Fibroblast of lung (primary cell): Measurements from ENCODE around the gene CACUL1. TPM values are rescaled to one million over a fixed set of nuclear protein-coding genes. Genes with fewer than 3 reads are reported as not detected.

Experiments used
- DNase-seq, 2 donors: peaks; one replicate each; pipeline versions ENCODE4 v3.0.0 to v3.0.0-alpha.2; 2010; ENCODE audit warnings: low read depth in 2 of 2
- H2AFZ ChIP-seq: 2 replicates; pipeline ENCODE4 v1.5.1; 2012; ENCODE audit warnings: low read length, control low read depth, inconsistent platforms
- H3K27ac ChIP-seq: 2 replicates; pipeline ENCODE4 v1.5.1; 2011; ENCODE audit warnings: low read length, control low read depth; ENCODE audit not compliant: insufficient read depth
- H3K27me3 ChIP-seq: 2 replicates; pipeline ENCODE4 v1.5.1; 2011; ENCODE audit warnings: mild to moderate bottlenecking, low read length; ENCODE audit not compliant: control insufficient read depth, insufficient read depth
- H3K36me3 ChIP-seq: 2 replicates; pipeline ENCODE4 v1.5.1; 2011; ENCODE audit warnings: low read length; ENCODE audit not compliant: control insufficient read depth, insufficient read depth
- H3K4me1 ChIP-seq: 2 replicates; pipeline ENCODE4 v1.5.1; 2011; ENCODE audit warnings: low read length; ENCODE audit not compliant: control insufficient read depth, insufficient read depth; ENCODE audit errors: extremely low read depth
- H3K4me2 ChIP-seq: 2 replicates; pipeline ENCODE4 v1.5.1; 2011; ENCODE audit warnings: low read length, control low read depth; ENCODE audit not compliant: insufficient read depth; ENCODE audit errors: extremely low read depth
- H3K4me3 ChIP-seq, 4 experiments: fragments of 200-600 bp in 1 of 4; sonication (generic) in 1 of 4; replicated peaks in 1 of 4; 2 replicates each; pipeline ENCODE4 v1.5.1; 2011 to 2016; ENCODE audit warnings: low read length in 4 of 4, low read depth in 3 of 4, mild to moderate bottlenecking in 3 of 4, control low read depth in 2 of 4, inconsistent platforms in 1 of 4, mixed read lengths in 1 of 4; ENCODE audit not compliant: insufficient read depth in 1 of 4; ENCODE audit errors: control extremely low read depth in 1 of 4
- H3K79me2 ChIP-seq: 2 replicates; pipeline ENCODE4 v1.5.1; 2012; ENCODE audit warnings: mild to moderate bottlenecking, low read length, inconsistent platforms; ENCODE audit not compliant: control insufficient read depth, insufficient read depth
- H3K9ac ChIP-seq: 2 replicates; pipeline ENCODE4 v1.5.1; 2011; ENCODE audit warnings: mild to moderate bottlenecking, low read length, control low read depth; ENCODE audit not compliant: insufficient read depth
- H3K9me3 ChIP-seq: 2 replicates; pipeline ENCODE4 v1.5.1; 2012; ENCODE audit warnings: low read depth, low read length; ENCODE audit not compliant: control insufficient read depth, insufficient read depth
- H4K20me1 ChIP-seq: 2 replicates; pipeline ENCODE4 v1.5.1; 2011; ENCODE audit warnings: low read length; ENCODE audit not compliant: control insufficient read depth, insufficient read depth; ENCODE audit errors: extremely low read depth
- EZH2 ChIP-seq: IDR thresholded peaks from 2 replicates; pipeline ENCODE4 v1.5.1; 2012; ENCODE audit warnings: low read length, control low read depth, mild to moderate bottlenecking; ENCODE audit errors: missing control alignments
- polyA plus RNA-seq, 2 donors: library from polyadenylated mRNA; depleted of rRNA in 1 of 2; stranded (reverse) in 1 of 2; unstranded in 1 of 2; fragments of >200 nt; gene quantifications; 2 replicates each; pipeline ENCODE4 v1.2.1, GENCODE V29; 2011 to 2012; ENCODE audit warnings: missing spikeins in 1 of 2
- total RNA-seq: library from RNA; depleted of rRNA; stranded (reverse); fragments of >200 nt; gene quantifications from 2 replicates; pipeline ENCODE4 v1.2.1, GENCODE V29; 2014
- TF ChIP-seq, protein P1 (sequence below), 2 donors: IDR thresholded peaks in 1 of 2; conservative IDR thresholded peaks in 1 of 2; 1 replicate in 1 of 2; 2 replicates in 1 of 2; pipeline ENCODE4 v1.5.1; 2011 to 2012; ENCODE audit warnings: low read length in 2 of 2, control low read depth in 1 of 2, inconsistent platforms in 1 of 2, low read depth in 1 of 2, mild to moderate bottlenecking in 1 of 2

Gene CACUL1
- total and polyA plus RNA-seq, 2 donors (not counting 1 experiment from before 2014, with no cell fraction given): 15.7 to 25.3 TPM

DNA sequence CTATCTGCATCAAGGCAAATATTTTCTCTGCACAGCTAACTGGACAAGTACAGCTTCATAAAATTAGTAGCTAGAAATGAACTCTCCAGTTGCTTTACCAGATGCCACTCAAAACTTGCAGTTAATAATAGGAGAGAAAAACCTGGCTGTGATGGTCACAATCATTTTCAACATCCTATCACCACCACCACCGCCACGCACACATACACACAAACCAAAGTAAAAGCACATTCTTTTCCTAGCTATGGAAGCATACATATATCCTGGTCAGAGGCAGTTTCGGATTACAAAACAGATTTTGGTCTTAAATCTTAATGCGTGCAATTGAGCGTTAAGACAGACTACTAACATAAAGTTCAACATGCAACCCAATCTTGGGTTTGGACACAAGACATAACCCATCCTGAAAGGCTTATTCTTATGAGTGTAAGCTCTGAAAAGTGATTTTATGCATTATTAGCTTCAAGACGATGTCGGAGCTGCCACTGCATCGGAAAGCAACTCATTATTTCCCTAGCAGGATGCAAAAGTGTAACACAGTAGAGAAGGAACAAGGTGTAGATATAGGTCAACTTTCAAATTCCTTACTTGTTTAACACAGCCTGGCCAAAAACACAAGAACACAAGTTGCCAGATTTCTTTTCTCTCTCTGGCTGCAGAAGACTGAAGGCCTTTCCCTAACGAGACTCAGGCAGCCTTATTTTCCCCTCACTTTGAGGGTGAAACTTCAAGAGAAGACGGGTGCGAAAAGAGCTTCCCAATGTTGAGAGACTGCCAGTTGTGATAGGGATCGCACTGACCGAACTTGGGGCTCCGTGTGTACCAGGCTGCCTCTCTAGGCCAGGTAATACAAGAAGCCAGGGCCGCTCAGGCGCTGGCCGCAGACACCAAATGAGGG is 1.2 kb downstream of the CACUL1 start:
- DNase-seq: peak; percentile 44 to 50
- Histone ChIP-seq H2AFZ (no peak overlapping the region), H3K4me1 (no peaks in the 10 kb centered on the region), H3K9me3 (no peaks in the 10 kb centered on the region), H3K36me3 (no peaks in the 10 kb centered on the region), H3K27me3 (no peaks in the 10 kb centered on the region), H3K4me2 (peak overlapping the region; percentile 99), H3K4me3 (peak overlapping the region; percentile 92 to 99 (median 94)), H3K79me2 (peaks cover 59% of the 10 kb centered on the region), H3K9ac (peak overlapping the region; percentile 94), H3K27ac (peak overlapping the region; percentile 83), H4K20me1 (peaks cover 5% of the 10 kb centered on the region)
- TF ChIP-seq, protein P1, sequence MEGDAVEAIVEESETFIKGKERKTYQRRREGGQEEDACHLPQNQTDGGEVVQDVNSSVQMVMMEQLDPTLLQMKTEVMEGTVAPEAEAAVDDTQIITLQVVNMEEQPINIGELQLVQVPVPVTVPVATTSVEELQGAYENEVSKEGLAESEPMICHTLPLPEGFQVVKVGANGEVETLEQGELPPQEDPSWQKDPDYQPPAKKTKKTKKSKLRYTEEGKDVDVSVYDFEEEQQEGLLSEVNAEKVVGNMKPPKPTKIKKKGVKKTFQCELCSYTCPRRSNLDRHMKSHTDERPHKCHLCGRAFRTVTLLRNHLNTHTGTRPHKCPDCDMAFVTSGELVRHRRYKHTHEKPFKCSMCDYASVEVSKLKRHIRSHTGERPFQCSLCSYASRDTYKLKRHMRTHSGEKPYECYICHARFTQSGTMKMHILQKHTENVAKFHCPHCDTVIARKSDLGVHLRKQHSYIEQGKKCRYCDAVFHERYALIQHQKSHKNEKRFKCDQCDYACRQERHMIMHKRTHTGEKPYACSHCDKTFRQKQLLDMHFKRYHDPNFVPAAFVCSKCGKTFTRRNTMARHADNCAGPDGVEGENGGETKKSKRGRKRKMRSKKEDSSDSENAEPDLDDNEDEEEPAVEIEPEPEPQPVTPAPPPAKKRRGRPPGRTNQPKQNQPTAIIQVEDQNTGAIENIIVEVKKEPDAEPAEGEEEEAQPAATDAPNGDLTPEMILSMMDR (conservative IDR thresholded peaks at IDR 0.05 in 1 of 2, IDR thresholded peaks at IDR 0.05 in 1 of 2; ENCODE audit: low read depth in 1 of 2, low read length in 2 of 2): no peak
- no peak for TF ChIP-seq EZH2

DNA sequence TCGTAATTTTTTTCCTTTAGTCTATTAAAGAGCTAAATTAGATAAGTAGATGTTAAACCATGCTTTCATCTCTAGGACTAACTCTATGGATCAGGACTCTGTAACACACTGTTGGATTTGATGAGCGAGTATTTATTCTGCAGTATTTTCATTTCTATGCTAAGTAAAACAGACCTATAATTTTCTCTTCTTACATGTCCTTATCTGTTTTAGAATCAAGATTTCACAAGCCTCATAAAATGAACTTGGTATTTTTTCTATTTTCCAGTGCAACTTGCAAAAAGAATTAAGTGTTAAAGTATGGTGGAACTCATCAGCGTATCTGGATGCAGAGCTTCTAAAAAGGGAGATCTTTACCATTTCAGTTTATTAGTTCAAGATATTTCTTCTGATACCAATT is 2.4 kb downstream of the CACUL1 start:
- Histone ChIP-seq H4K20me1 (peaks cover 5% of the 10 kb centered on the region), H2AFZ (no peak overlapping the region), H3K79me2 (peaks cover 69% of the 10 kb centered on the region), H3K36me3 (no peaks in the 10 kb centered on the region), H3K4me3 (peak overlapping the region in 3 of 4 experiments; percentile 93 to 99 (median 96)), H3K4me2 (peak overlapping the region; percentile 99), H3K9ac (no peak overlapping the region), H3K4me1 (no peaks in the 10 kb centered on the region), H3K27ac (no peak overlapping the region), H3K9me3 (no peaks in the 10 kb centered on the region), H3K27me3 (no peaks in the 10 kb centered on the region)
- DNase-seq: no peak
- TF ChIP-seq EZH2: no peak

DNA sequence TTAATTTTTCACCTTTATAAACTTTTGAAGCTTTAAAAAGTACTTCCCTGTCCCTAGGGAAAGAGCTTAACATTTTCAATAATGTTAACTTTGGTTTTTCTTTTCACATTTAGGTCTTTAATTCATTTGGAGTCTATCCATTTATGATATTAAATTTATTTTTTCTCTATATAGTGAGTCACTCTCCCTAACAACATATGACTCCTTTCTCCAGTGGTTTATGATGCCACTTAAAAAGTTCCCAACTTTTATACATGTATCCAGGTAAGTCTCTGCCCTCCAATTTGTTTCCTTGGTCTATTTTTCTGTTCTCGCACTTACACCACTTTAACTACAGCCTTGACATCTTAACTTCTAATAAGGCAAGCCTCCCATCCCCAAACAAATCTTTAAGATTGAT is 3.5 kb downstream of the CACUL1 start:
- TF ChIP-seq, protein P1 (conservative IDR thresholded peaks at IDR 0.05 in 1 of 2, IDR thresholded peaks at IDR 0.05 in 1 of 2; ENCODE audit: low read depth in 1 of 2, low read length in 2 of 2): no peak
- TF ChIP-seq EZH2: no peak
- H3K9me3 ChIP-seq: no peaks in the 10 kb centered on the region
- no peak overlapping the region for H3K4me3 ChIP-seq
- no peak for DNase-seq
- H3K4me2 ChIP-seq: no peak overlapping the region
- no peaks in the 10 kb centered on the region for H3K4me1 ChIP-seq
- H3K36me3 ChIP-seq: no peaks in the 10 kb centered on the region
- no peak overlapping the region for H3K27ac ChIP-seq
- no peaks in the 10 kb centered on the region for H3K27me3 ChIP-seq
- no peak overlapping the region for H3K9ac ChIP-seq
- no peak overlapping the region for H2AFZ ChIP-seq
- peaks cover 5% of the 10 kb centered on the region for H4K20me1 ChIP-seq
- peaks cover 78% of the 10 kb centered on the region for H3K79me2 ChIP-seq
